Measurements from ENCODE around the gene FCHO2.

Gene FCHO2

GRCh38 chr5:73132759-73133158 is 176.9 kb downstream of the FCHO2 start:
- Histone ChIP-seq H3K4me3 (ENCODE audit: severe bottlenecking) (no peak overlapping the region), H3K27ac (ENCODE audit: poor library complexity, severe bottlenecking) (no peak overlapping the region), H3K4me1 (ENCODE audit: insufficient read depth, poor library complexity, severe bottlenecking) (no peaks in the 10 kb centered on the region), H3K9me3 (ENCODE audit: severe bottlenecking) (no peaks in the 10 kb centered on the region), H3K27me3 (ENCODE audit: insufficient read depth, poor library complexity, severe bottlenecking) (no peaks in the 10 kb centered on the region), H3K36me3 (ENCODE audit: low read depth) (no peaks in the 10 kb centered on the region)
- TF ChIP-seq CTCF (IDR thresholded peaks at IDR 0.05; ENCODE audit: poor library complexity, severe bottlenecking): no peak
- DNase-seq (ENCODE audit: low spot score): no peak
- no peak for ATAC-seq (ENCODE audit: low read depth)

GRCh38 chr5:73135021-73135420 is 179.2 kb downstream of the FCHO2 start:
- no peak for TF ChIP-seq CTCF (IDR thresholded peaks at IDR 0.05; ENCODE audit: poor library complexity, severe bottlenecking)
- Histone ChIP-seq H3K27ac (ENCODE audit: poor library complexity, severe bottlenecking) (no peak overlapping the region), H3K9me3 (ENCODE audit: severe bottlenecking) (no peaks in the 10 kb centered on the region), H3K4me1 (ENCODE audit: insufficient read depth, poor library complexity, severe bottlenecking) (no peaks in the 10 kb centered on the region), H3K36me3 (ENCODE audit: low read depth) (no peaks in the 10 kb centered on the region), H3K27me3 (ENCODE audit: insufficient read depth, poor library complexity, severe bottlenecking) (no peaks in the 10 kb centered on the region), H3K4me3 (ENCODE audit: severe bottlenecking) (no peak overlapping the region)
- ATAC-seq (ENCODE audit: low read depth) (no peak), DNase-seq (ENCODE audit: low spot score) (no peak)

- Histone ChIP-seq H3K27ac (ENCODE audit: poor library complexity, severe bottlenecking) (no peak overlapping the region), H3K9me3 (ENCODE audit: severe bottlenecking) (no peaks in the 10 kb centered on the region), H3K4me1 (ENCODE audit: insufficient read depth, poor library complexity, severe bottlenecking) (no peaks in the 10 kb centered on the region), H3K36me3 (ENCODE audit: low read depth) (no peaks in the 10 kb centered on the region), H3K4me3 (ENCODE audit: severe bottlenecking) (no peak overlapping the region), H3K27me3 (ENCODE audit: insufficient read depth, poor library complexity, severe bottlenecking) (no peaks in the 10 kb centered on the region)
- ATAC-seq (ENCODE audit: low read depth) (peak; percentile 71), DNase-seq (ENCODE audit: low spot score) (no peak)
- peak; percentile 71 for TF ChIP-seq CTCF (IDR thresholded peaks at IDR 0.05; ENCODE audit: poor library complexity, severe bottlenecking)
Observed at GRCh38 chr5:73135429-73136054, 179.7 kb downstream of the FCHO2 start.

- TF ChIP-seq CTCF (IDR thresholded peaks at IDR 0.05; ENCODE audit: poor library complexity, severe bottlenecking): no peak
- Histone ChIP-seq H3K9me3 (ENCODE audit: severe bottlenecking) (no peaks in the 10 kb centered on the region), H3K36me3 (ENCODE audit: low read depth) (no peaks in the 10 kb centered on the region), H3K27ac (ENCODE audit: poor library complexity, severe bottlenecking) (no peak overlapping the region), H3K4me1 (ENCODE audit: insufficient read depth, poor library complexity, severe bottlenecking) (no peaks in the 10 kb centered on the region), H3K4me3 (ENCODE audit: severe bottlenecking) (no peak overlapping the region), H3K27me3 (ENCODE audit: insufficient read depth, poor library complexity, severe bottlenecking) (no peaks in the 10 kb centered on the region)
- no peak for ATAC-seq (ENCODE audit: low read depth)
- DNase-seq (ENCODE audit: low spot score): no peak
Observed at GRCh38 chr5:73136055-73136562, 180.3 kb downstream of the FCHO2 start.

Measured in RWPE2 (cell line).